AG08396 (cell line): Measurements from ENCODE around the gene BTN1A1.
A peak's percentile ranks its signal among the peaks of the same experiment; 100 is the strongest.
"Not testable (repeated sequence)": the region's sequence is repeated elsewhere in the genome, so short reads cannot be mapped to it uniquely, and the experiment has no call there.

ENCODE experiments used
- DNase-seq: peaks from one replicate; pipeline ENCODE4 v3.0.0; 2012; ENCODE audit warnings: low spot score, mixed read lengths

BTN1A1 gene

DNA sequence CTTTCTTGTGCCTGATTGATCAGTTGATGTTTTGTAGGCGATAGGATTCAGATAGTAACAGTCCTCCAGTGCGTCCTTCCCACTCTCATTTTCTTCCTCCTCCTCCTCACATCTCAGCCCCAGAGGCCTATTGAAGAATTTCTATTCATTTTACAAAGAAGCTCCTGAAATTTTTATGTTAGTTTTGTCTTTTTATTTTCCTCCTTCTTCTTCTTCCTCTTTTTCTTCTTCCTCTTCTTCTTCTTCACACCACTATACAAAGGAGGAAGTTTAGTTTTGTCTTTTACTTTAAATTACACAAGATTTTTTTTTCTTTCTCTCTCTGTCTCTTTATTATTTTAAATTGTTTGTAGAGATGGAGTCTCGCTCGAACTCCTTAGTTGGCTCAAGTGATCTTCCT is 23.2 kb upstream of the BTN1A1 start:
- no peak for DNase-seq

DNA sequence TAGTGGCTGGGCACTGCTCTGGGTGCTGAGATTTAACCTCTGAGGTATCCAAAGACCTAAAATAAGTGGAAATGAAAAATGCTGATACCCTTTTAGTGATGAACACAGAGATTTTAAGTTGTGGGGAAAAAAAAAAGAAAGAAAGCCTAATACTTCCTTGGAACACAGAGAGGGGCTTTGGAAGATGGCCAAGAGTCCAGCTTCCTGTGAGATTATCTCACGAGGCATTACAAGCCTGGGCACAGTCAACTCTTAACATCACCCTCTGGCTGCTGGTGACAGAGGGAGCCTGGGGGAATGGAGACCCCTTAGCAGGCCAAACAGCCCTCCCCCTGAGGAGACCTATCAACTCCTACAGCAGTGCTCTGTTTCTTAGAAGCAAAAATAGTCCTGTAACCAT is 22.7 kb upstream of the BTN1A1 start:
- no peak for DNase-seq

DNA sequence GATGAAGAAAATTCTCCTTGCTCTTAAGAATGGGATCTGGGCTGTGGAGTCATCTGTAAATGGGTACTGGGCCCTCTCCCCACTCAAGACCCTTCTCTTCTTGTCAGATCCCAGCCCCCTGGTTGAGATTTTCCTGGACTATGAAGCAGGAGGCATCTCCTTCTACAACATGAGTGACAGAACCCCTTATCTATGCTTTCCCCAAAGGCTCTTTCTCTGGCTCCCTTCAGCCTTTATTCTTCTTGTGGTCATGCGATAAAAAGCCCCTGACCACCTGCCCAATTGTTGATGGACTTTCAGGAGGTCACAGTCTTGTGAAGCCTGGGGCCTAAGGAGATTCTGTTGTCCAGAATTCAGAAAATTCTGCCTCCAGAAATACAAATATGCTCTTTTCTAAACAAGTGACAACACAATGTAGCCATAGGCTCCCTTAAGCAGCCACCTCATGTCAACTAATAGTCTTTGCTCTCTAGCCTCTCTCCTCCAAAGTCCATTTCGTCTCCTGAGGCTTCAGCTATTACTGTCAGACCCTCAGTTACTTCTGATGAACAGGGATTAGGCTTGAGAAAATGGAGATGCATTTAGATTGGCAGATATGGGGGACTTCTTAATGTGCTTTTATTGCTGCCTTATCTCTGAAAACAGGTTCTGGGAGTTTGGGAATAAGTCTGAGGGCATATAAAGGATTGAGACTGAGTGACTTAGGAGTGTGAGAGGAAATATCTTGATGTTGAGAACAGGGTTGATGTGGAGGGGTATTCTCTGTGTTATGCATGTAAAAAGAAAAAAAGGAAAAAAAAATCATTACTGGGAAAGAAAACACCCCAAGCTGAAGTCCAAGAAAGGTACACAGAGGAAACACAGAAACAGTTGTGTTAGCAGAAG is 21.8 kb upstream of the BTN1A1 start:
- no peak for DNase-seq

- no peak for DNase-seq
These were observed 21.2 kb upstream of the BTN1A1 start for GRCh38 chr6:26478985-26479278.

- DNase-seq, result no peak
These were observed 17.8 kb upstream of the BTN1A1 start for GRCh38 chr6:26482338-26482737.

DNA sequence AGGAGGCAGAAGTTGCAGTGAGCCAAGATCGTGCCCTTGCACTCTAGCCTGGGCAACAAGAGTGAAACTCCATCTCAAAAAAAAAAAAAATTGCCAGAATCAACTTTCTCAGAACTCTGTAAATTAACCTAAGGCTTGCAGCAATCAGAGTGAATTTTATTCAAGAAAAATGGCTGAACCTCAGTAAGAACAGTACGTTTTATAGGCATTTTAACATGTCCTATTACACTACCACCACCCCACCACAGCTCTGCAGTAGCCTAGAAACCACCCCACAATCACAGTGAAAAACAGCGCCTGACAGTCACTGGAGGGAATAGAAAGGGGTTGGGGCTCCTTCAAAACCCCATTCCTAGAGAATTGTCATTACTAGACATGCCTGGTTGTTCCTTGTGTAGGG is 16.4 kb upstream of the BTN1A1 start:
- DNase-seq, result no peak

- DNase-seq, result no peak
These were observed 15.9 kb upstream of the BTN1A1 start for GRCh38 chr6:26484161-26484560.

DNA sequence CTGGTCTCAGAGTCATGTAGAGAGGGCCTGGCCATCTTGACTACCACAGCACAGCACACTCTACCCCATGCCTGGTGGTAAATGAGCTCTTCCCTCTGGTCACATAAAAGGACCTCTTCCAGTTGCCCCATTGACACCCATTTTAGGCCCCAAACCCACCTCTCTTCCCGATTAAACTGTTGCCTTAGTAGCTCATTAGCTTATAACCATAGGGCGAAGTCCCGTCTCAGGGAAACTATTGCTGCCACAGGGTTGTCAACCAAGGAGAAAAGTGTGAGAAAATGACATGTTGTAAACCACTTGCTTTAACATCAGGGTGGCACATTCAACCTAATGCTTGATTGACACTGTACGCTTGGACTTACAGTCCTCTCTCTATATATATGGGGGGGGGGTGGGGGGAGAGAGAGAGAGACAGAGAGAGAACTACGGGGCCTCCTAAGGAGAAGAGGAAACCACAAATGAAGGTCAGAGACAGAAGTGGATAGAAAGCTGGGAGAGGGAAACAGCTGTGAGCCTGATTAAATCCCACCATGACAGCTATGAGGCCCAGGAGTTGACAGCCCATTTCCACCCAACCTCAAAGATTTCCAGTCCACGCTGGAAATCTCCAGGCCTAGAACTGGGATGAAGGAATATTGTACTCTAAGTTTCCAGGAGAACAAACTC is 14.9 kb upstream of the BTN1A1 start:
- DNase-seq, result no peak

GRCh38 chr6:26486358-26486757 is 13.7 kb upstream of the BTN1A1 start:
- no peak for DNase-seq

- no peak for DNase-seq
These were observed 12.6 kb upstream of the BTN1A1 start for GRCh38 chr6:26487466-26487865.

DNA sequence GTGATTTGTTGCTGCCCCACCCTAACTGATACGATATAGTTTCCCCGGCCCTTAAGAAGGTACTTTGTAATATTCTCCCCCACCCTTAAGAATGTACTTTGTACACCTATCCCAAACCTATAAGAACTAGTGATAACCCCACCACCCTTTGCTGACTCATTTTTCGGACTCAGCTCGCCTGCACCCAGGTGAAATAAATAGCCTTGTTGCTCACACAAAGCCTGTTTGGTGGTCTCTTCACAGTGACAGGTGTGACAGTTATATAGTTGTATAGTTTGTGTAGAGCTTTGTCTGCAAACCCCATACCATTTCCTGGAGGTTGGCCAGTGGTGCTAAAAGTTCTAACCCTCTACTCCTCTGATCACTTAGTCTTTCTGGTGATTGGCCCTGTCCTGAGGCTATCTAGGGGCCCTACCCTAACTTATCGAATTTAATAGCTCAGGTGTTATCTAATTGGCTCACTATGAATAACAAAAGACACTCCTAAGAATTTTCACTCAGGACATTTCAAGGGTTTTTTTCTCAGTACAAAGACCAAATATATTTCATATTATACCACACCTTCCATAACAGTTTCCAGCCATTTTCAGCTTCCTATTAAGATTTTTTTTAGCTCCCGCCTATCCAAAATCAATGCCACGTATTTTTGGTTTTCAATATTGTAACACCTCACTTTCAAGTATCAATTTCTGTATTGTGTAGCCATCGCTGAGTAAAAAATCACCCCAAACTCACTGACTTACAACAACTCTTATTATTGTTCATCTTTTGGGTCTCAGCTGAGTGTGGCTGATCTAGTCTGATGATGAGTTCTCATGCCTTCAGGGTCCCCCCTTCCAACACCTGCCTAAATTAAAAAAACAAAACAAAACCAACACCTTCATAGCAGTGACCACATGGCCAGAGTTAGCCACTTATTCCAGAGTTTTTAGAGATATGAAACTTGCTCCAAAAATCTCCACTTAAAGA is 9.8 kb upstream of the BTN1A1 start:
- DNase-seq, result no peak

GRCh38 chr6:26491604-26492003 is 8.5 kb upstream of the BTN1A1 start:
- no peak for DNase-seq

DNA sequence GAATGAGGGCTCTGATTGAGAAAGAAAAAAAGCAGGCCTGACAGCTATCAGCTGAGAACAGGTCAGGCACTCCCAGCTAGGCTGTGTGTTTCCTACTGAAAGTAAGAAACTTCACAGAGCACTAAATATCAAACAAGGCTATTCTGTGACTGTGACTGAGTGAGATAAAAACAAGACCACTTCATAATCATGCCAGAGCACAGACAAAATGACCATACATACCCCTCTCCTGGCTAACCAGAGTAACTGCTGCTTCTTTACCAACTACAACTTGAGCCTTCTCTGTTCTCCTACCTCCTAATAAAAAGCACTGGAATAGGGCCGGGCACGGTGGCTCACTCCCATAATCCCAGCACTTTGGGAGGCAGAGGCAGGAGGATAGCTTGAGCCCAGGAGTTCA is 6.8 kb upstream of the BTN1A1 start:
- peak; percentile 42 for DNase-seq

GRCh38 chr6:26494117-26494516 is 6.0 kb upstream of the BTN1A1 start:
- no peak for DNase-seq

DNA sequence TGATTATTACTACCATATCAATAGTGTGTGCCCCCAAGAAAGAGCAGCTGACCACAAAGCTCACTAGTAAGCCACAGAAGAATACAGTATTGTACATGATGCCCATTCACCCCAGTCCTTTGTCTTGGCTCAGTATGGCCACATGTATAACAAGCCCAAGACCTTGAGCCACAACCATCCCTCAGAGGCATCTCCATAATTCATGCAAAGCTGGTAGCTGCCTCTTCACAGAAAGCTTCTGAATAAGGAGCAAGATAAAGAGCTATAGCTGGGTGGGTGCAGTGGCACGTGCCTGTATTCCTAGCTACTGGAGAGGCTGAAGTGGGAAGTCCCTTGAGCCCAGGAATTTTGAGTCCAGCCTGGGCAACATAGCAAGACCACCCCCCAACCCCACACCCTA is 4.8 kb upstream of the BTN1A1 start:
- DNase-seq, result no peak

GRCh38 chr6:26497610-26498009 is 2.5 kb upstream of the BTN1A1 start:
- DNase-seq, result no peak

- DNase-seq, result no peak
These were observed 1.4 kb downstream of the BTN1A1 start for GRCh38 chr6:26501482-26501986.

GRCh38 chr6:26502165-26502564 is 2.1 kb downstream of the BTN1A1 start:
- no peak for DNase-seq

GRCh38 chr6:26502626-26503025 is 2.5 kb downstream of the BTN1A1 start:
- DNase-seq, result no peak

DNA sequence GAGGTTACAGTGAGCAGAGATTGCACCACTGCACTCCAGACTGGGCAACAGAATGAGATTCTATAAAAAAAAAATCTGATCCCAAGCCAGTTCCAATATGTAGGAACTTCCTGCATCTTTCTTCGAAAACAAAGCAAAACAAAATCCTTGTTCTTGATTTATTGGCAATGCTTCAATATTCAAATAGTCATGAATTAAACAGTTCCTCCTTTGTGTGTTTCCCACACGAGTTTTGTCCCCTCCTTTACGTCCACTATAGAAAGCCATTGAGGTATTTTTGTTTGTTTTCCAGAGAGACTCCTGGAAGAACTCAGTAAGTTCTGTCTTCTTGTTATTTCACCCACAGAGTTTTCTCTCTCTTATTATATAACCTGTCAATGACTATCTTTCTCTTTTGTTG is 7.6 kb downstream of the BTN1A1 start:
- no peak for DNase-seq

GRCh38 chr6:26511033-26511432 is 10.9 kb downstream of the BTN1A1 start:
- not testable (repeated sequence) for DNase-seq

GRCh38 chr6:26514984-26515383 is 14.9 kb downstream of the BTN1A1 start:
- no peak for DNase-seq
